ENCODE data around the gene CCIN.

The CCIN gene

GRCh38 chr9:36134761-36135505, 34.3 kb upstream of the CCIN start:
- Mint-ChIP-seq H3K27me3 (ENCODE audit: low read depth, poor library complexity) (peaks cover 67% of the 10 kb centered on the region), H3K4me1 (peaks cover 31% of the 10 kb centered on the region), H3K9me3 (no peaks in the 10 kb centered on the region), H3K27ac (no peak overlapping the region), H3K4me3 (peak overlapping the region; percentile 85), H3K36me3 (ENCODE audit: low read depth) (no peaks in the 10 kb centered on the region)
- DNase-seq: no peak
- no peak for TF ChIP-seq CTCF (IDR thresholded peaks at IDR 0.05)

- Mint-ChIP-seq H3K27ac (no peak overlapping the region), H3K27me3 (ENCODE audit: low read depth, poor library complexity) (peaks cover 70% of the 10 kb centered on the region), H3K4me1 (peaks cover 39% of the 10 kb centered on the region), H3K36me3 (ENCODE audit: low read depth) (no peaks in the 10 kb centered on the region), H3K4me3 (peak overlapping the region; percentile 85), H3K9me3 (no peaks in the 10 kb centered on the region)
- TF ChIP-seq CTCF (IDR thresholded peaks at IDR 0.05): no peak
- no peak for DNase-seq
Measured at GRCh38 chr9:36135741-36136271, 33.4 kb upstream of the CCIN start.

DNA sequence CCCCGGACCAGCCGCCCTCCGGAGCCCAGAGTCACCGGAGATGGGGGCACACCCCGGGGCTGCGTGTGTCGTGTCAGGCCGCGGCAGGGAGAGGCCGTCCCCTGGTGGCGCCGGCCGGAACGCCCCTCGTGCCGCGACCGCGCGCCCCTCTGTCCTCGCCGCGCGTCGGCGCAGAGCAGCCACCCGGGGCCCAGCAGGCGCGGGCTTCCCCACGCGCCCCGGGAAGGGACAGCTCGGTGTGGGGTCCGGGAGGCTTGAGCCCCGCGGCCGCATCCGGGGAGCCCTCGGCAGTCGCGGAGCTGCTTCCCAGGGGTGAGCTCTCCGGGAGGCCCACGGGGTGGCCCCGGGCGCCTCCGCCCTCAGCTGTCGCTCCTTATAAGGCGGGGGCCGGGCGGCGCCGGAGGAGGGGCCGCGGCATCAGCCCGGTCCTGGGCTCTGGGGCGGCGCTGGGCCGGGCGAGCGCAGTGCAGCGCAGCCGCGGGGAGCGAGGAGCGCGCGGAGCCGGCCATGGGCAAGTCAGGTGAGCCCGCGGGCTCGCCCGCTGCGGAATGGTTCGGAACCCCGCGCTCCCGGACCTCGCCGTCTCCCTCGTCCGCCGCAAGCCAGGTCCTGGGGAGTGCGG, 32.8 kb upstream of the CCIN start, which contains the start of gene GLIPR2:
Gene GLIPR2 (plus strand): TSS at position 462 of the 622 bp plus-strand sequence. CDS start 46 bp downstream, at position 508.
- Mint-ChIP-seq H3K36me3 (ENCODE audit: low read depth) (no peaks in the 10 kb centered on the region), H3K27me3 (ENCODE audit: low read depth, poor library complexity) (peaks cover 67% of the 10 kb centered on the region), H3K27ac (peak within 1 kb of the TSS; percentile 66), H3K4me1 (peaks cover 45% of the 10 kb centered on the region), H3K4me3 (peak within 1 kb of the TSS; percentile 95), H3K9me3 (no peaks in the 10 kb centered on the region)
- peak; percentile 72 for DNase-seq
- peak; percentile 41 for TF ChIP-seq CTCF (IDR thresholded peaks at IDR 0.05)

DNA sequence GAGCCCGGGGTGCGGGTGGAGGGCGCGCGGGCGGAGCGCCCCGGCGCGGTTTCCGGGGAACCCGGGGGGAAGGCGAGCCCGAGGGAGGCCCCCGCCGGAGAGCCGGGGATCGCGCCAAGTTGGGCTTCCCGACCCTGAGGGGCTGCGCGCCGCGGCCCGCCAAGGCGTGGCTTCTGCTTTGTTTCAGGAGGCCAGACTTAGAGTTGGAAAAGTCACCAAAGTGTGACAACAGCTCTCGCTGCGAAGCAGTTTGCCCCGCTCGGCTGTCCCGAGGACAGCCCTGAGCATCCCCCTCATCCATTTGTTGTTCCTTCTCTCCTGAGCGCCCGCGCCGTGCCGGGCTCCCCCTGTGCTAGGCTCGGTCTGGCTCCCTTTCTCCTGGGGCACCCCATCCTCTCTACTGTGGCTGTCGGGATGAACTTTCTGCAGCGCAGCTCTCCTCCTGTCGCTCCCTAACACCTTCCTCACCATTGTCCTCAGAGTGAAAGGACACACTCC, 32.2 kb upstream of the CCIN start:
- no peaks in the 10 kb centered on the region for H3K36me3 Mint-ChIP-seq (ENCODE audit: low read depth)
- H3K9me3 Mint-ChIP-seq: no peaks in the 10 kb centered on the region
- H3K27ac Mint-ChIP-seq: peak overlapping the region; percentile 66
- H3K4me1 Mint-ChIP-seq: peaks cover 50% of the 10 kb centered on the region
- peak; percentile 47 for DNase-seq
- H3K4me3 Mint-ChIP-seq: peak overlapping the region; percentile 95
- no peak for TF ChIP-seq CTCF (IDR thresholded peaks at IDR 0.05)
- H3K27me3 Mint-ChIP-seq (ENCODE audit: low read depth, poor library complexity): peaks cover 61% of the 10 kb centered on the region

- Mint-ChIP-seq H3K9me3 (no peaks in the 10 kb centered on the region), H3K27me3 (ENCODE audit: low read depth, poor library complexity) (peaks cover 56% of the 10 kb centered on the region), H3K4me3 (peak overlapping the region; percentile 95), H3K27ac (peak overlapping the region; percentile 66), H3K36me3 (ENCODE audit: low read depth) (no peaks in the 10 kb centered on the region), H3K4me1 (peaks cover 56% of the 10 kb centered on the region)
- DNase-seq: peak; percentile 33
- no peak for TF ChIP-seq CTCF (IDR thresholded peaks at IDR 0.05)
Measured at GRCh38 chr9:36137392-36138004, 31.7 kb upstream of the CCIN start.

All from nephron progenitor cell (in vitro differentiated cells).